Stimulated activated CD4-positive, alpha-beta T cell treated with anti-CD3 and anti-CD28 coated beads, Interleukin-12 subunit alpha, Interleukin-12 subunit beta, amount 100 ng/mL, for 48 hours (primary cell): ENCODE data around the gene FMR1.
A peak's percentile ranks its signal among the peaks of the same experiment; 100 is the strongest.

Source experiments
- DNase-seq, 3 donors: peaks; one replicate each; pipeline ENCODE4 v3.0.0-alpha.2; 2020; ENCODE audit warnings: low read depth in 2 of 3, low spot score in 1 of 3

FMR1 gene

GRCh38 chrX:147911192-147912022 lies at the start of gene FMR1:
Gene FMR1 (plus strand): TSS chrX:147911919. CDS start chrX:147912180, 261 bp downstream.
- peak; percentile 82 to 88 (median 87) for DNase-seq

- DNase-seq = no peak
Measured at GRCh38 chrX:147875866-147876596, 35.7 kb upstream of the FMR1 start.

- no peak for DNase-seq
Measured at GRCh38 chrX:147876849-147877646, 34.7 kb upstream of the FMR1 start.

- DNase-seq = no peak
Measured at GRCh38 chrX:147877726-147878125, 34.0 kb upstream of the FMR1 start.

- no peak for DNase-seq
Measured at GRCh38 chrX:147884958-147885357, 26.8 kb upstream of the FMR1 start.

GRCh38 chrX:147890756-147891155 lies 21.0 kb upstream of the FMR1 start:
- no peak for DNase-seq

- no peak for DNase-seq
Measured at GRCh38 chrX:147891896-147892295, 19.8 kb upstream of the FMR1 start.

GRCh38 chrX:147893741-147894140 lies 18.0 kb upstream of the FMR1 start:
- DNase-seq = no peak

GRCh38 chrX:147894366-147894963 lies 17.3 kb upstream of the FMR1 start:
- no peak for DNase-seq

GRCh38 chrX:147897117-147897516 lies 14.6 kb upstream of the FMR1 start:
- no peak for DNase-seq

GRCh38 chrX:147898951-147899350 lies 12.8 kb upstream of the FMR1 start:
- DNase-seq = no peak

- DNase-seq = no peak
Measured at GRCh38 chrX:147899379-147900114, 12.2 kb upstream of the FMR1 start.

GRCh38 chrX:147900349-147900748 lies 11.4 kb upstream of the FMR1 start:
- DNase-seq = no peak

- no peak for DNase-seq
Measured at GRCh38 chrX:147901461-147902126, 10.1 kb upstream of the FMR1 start.

GRCh38 chrX:147902270-147902669 lies 9.4 kb upstream of the FMR1 start:
- no peak for DNase-seq

- no peak for DNase-seq
Measured at GRCh38 chrX:147908106-147908505, 3.6 kb upstream of the FMR1 start.

- DNase-seq = no peak
Measured at GRCh38 chrX:147910607-147911006, 1.1 kb upstream of the FMR1 start.

- peak in 2 of 3 donors; percentile 3 to 13 for DNase-seq
Measured at GRCh38 chrX:147912093-147912801, 528 bp downstream of the FMR1 start.

GRCh38 chrX:147913570-147913969 lies 1.9 kb downstream of the FMR1 start:
- DNase-seq = no peak
